EH (cell line): Measurements from ENCODE around the gene RASGRF2.
"Not testable (repeated sequence)": the region's sequence is repeated elsewhere in the genome, so short reads cannot be mapped to it uniquely, and the experiment has no call there.

Experiments used
- DNase-seq: peaks from one replicate; pipeline ENCODE4 v3.0.0-alpha.2; 2015; ENCODE audit warnings: low read depth

Gene RASGRF2

DNA sequence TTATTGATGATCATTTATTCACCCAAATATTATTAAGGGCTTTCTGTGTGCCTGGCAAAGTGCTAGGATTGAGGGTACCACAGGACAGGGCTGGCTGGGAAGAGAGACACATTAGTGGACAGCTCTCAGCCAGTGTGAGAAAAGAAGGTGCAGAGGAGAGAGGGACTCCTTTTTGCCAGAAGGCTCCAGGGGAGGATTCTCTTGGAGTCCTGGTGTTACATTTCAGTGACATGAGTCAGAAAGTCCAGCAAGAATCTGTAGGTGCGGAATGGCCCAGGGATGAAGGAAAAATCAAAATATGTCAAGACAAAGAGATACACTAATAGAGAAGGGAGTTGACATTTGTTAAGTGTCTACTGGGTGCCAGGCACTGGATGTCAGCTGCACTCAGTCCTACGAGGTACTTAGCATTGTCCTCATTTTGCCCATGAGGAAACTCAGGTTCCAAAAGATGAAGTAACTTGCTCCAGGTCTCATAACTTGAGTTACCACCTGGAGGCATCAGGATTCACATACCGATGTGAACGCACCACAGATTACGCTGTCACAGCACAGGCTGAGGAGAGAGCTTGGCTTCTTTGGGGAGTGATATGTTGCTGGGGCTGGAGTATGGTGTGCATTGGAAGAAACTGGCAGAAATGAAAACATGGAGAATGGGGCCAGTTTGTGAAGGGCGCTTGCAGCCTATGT is 60.5 kb downstream of the RASGRF2 start:
- DNase-seq = peak; percentile 1

DNA sequence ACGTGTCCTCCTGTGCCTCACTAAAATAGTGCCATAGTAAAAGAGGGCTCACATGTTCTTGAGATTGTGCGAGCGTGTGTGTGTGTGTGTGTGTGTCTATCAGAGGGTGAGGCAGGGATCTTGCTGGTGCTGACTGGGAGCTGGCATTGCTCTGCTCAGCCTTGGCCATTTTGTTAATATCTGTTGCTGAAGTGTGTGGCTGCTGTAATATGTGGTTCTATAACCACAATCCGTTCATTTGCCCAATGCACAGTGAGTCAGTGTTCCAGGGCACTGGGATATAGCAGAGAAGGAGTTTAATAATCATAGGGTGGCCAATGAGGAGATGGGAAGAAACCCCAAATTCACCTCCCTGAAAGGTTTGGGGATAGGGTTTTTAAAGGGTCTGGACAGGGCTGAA is 61.3 kb downstream of the RASGRF2 start:
- no peak for DNase-seq

DNA sequence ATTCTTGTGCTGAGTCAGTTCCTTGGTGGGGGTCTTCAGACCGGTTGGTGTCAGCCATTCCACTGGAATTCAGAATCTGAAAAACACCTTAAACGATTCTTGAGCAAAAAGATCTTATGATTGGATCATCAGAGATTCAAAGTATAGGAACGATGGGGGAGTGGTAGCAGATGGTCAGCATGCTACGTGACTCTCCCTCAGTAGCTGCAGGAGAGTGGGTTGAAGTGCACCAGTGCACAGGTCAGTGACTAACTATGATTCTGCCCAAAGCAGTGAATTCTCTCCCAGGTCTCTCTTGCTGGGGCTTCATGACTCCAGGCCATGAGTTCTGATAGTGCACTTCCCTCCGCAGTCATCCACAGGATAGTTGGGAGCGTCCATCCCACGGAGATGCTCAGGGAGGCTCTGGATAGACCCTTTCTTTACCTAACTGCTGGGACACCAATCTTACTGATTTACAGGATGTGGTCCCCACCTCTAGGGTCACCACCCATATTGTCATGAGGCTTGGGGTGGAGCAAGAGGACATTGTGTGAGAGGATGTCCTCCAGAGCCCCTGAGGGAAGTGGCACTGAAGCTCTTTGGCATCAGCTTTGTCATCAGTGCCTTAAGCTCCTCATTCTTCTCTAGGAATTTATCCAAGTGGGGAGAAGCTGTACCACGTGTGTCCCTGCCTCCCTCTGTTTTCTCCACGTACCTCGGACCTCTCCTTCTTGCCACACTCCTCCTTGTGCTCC is 62.0 kb downstream of the RASGRF2 start:
- no peak for DNase-seq

DNA sequence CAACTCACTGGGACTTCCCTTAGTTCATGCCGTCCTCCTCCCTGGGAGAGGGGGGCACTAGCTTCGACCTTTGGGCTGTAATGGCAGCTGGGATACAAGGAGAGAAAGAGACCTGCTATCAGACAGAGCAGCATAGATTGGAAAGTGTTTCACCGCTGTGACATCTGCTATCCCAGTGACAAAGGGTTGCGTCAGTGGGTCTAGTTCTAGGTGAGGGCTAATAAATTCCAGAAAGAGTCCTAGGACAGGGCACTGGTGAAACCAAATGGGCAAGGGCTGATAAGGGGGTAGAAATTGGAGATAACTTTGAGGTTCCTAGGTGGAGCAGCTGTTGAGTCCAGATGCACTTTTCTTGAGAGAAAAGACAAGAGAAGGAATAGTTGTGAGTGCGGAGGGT is 62.5 kb downstream of the RASGRF2 start:
- DNase-seq = no peak

DNA sequence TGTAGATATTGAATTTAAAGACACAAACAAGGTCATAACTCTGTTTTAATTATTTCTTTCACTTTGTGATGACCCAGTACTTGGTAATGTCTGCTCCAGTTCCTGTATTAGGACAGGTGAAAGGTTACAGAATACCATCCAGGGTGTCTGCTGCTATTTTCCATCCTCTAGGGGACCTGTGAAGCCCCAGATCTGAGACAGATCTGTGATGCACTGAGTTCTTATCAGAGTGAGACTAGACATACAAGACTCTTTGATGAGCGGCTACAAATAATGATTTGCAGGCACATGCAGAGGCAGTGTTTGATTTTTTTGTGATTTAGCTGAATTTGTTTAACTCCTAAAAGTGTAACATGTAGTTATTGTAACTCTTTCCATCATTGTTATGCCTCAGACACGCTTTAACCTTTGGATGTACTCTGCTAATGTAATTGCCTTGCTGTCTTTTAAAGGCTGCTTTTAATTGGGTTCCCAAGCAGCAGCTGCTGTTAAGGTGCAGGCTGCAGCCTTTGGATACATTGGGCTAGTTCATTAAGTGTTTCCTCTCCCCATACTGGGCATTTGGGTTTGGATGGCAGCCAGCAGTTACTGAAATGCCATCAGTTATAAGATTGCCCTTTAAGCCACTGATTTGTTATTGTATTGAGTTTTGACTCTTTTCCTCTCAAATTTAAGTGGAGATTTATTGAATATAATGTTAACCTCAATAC is 63.3 kb downstream of the RASGRF2 start:
- DNase-seq = no peak

DNA sequence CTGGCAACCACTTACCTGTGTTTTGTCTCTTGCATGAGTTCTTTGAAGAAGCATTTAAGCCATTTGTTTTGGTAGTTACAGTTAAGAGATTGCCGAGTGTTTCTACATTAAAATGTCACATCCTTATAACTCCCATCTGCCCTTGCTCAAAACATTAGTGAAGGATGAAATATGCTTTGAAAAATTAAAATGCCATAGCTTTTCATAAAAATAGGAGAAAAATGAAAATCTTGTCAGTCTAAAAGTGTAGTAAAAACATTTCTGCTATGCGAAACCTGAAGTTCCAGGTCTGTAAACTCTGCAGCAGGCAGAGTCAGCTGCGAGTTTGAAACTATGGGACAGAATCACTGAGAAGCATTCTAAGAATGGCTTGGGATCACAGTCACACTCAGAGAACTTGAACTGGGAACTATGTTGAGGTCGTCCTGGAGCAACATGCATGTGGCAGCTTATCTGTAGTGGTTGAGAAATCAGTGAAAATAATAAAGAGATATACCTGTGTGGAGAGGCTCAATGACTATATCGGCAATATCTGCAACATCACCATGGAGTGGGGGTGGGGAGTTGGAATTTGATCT is 67.4 kb downstream of the RASGRF2 start:
- no peak for DNase-seq

DNA sequence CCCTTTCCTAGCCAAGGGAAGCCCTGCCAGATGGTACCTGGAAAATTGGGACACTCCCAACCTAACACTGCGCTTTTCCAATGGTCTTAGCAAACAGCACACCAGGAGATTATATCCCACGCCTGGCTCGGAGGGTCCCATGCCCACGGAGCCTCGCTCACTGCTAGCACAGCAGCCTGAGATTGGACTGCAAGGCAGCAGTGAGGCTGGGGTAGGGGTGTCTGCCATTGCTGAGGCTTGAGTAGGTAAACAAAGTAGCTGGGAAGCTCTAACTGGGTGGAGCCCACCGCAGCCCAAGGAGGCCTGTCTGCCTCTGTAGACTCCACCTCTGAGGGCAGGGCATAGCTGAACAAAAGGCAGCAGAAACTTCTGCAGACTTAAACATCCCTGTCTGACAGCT is 68.7 kb downstream of the RASGRF2 start:
- DNase-seq = not testable (repeated sequence)

DNA sequence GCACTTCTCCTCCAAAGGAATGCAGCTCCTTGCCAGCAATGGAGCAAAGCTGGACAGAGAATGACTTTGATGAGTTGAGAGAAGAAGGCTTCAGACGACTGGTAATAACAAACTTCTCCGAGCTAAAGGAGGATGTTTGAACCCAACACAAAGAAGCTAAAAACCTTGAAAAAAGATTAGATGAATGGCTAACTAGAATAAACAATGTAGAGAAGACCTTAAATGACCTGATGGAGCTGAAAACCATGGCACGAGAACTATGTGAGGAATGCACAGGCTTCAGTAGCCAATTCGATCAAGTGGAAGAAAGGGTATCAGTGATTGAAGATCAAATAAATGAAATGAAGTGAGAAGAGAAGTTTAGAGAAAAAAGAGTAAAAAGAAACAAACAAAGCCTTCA is 69.6 kb downstream of the RASGRF2 start:
- DNase-seq = not testable (repeated sequence)

DNA sequence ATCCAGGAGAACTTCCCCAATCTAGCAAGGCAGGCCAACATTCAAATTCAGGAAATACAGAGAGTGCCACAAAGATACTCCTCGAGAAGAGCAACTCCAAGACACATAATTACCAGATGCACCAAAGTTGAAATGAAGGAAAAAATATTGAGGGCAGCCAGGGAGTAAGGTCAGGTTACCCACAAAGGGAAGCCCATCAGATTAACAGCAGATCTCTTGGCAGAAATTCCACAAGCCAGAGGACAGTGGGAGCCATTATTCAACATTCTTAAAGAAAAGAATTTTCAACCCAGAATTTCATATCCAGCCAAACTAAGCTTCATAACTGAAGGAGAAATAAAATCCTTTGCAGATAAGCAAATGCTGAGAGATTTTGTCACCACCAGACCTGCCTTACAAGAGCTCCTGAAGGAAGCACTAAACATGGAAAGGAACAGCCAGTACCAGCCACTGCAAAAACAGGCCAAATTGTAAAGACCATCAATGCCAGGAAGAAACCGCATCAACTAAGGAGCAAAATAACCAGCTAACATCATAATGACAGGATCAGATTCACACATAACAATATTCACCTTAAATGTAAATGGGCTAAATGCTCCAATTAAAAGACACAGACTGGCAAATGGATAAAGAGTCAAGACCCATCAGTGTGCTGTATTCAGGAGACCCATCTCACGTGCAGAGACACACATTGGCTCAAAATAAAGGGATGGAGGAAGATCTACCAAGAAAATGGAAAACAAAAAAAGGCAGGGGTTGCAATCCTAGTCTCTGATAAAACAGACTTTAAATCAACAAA is 70.3 kb downstream of the RASGRF2 start:
- DNase-seq = not testable (repeated sequence)

DNA sequence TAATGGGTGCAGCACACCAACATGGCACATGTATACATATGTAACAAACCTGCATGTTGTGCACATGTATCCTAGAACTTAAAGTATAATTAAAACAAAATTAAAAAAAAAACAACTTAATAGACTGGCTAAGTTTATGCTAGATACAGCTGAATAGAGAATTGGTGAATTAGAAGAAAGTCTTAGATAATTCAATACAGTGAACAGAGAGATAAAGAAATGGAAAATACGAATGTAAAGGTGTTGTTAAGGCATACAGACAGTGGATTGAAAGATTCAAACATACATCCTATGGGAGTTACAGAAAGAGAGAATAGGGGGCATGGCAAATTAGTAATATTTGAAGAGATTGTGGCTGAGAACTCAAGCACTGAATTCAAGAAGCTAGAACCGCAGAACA is 75.4 kb downstream of the RASGRF2 start:
- DNase-seq = no peak

DNA sequence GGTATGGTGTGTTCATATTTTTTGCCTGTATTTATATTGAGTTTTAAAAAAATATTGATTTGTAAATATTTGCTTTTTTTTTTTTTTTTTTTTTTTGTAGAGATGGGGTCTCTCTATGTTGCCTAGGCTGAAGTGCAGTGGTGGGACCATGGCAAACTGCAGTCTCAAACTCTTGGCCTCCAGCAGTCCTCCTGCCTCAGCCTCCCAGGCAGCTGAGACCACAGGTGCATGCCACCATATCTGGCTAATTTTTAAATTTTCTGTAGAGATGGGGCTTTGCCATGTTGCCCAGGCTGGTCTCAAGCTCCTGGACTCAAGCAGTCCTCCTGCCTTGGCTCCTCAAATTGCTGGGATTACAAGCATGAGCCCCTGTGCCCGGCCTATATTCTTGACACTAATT is 78.3 kb downstream of the RASGRF2 start:
- DNase-seq = no peak

DNA sequence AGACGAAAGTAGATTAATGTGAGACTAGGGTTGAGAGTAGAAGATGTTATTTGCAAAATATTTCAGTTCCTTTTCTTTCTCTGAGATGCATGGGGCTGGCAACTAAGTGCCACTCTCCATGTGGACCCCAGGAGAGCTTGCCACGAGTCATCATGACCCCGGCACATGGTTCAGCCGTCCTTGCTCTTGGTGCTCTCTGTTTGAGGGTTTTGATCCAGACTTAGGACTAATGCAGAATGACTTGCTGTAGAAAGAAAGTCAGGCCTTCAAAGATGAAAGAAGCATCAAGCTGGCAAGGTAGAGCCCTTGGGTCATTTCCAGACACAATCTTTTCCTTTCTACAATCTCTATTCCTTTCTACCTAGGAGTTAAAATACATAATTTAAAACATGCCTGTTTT is 84.7 kb downstream of the RASGRF2 start:
- DNase-seq = no peak

DNA sequence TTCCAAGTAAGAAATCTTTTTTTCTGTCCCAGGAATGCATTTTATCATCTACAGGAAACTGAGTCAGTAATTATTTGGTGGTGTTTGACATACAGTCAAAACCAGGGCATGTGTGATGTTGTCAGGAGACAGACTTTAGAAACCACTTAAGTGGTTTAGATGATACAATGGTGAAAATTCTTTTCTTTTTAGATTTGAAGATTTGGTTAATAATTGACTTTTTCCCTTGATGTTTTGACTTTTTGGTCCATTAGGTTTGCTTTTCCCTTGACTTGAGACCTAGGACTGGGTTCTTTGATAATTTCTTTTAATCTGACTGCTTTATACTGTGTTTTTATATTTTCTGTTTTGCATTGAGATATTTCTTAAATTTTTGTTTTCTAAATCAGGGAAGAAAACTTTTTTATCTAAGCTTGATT is 85.2 kb downstream of the RASGRF2 start:
- DNase-seq = no peak

DNA sequence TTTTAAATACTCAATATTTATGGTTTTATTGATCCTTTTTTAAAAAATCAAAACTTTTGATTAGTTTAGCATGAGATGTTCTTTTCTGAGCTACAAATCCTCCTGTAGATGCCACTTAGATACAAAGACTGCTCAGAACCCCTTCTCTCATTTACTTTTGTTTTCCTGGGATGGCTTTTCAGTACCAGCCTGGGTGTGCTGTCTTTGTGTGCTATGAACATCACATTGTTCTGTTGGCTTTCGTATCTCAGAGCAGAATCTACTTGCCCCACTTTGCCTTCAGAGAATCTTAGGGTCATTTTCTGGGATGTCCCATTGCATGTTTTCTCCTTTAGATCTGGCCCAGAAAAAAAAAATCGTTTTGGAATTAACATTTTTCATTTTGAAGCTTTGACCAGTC is 85.9 kb downstream of the RASGRF2 start:
- DNase-seq = no peak

DNA sequence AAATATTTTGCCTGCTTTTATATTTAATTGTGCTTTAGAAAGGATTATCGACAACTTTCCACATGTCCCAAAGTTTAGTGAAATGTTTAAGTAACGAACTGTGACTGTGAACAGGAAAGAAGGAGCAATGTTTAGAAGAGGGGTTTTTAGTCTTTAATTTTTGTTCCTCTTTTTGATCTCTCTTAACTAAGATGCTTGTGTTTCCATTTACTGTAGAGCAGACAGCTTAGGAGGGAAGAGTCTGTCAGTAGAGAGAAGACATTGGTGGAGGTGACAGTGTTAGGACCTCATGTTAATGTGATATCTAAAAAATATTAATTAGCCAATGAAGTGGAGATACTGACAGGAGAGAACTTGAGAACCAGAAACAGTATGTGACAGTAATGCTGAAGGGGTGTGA is 92.2 kb downstream of the RASGRF2 start:
- DNase-seq = no peak

DNA sequence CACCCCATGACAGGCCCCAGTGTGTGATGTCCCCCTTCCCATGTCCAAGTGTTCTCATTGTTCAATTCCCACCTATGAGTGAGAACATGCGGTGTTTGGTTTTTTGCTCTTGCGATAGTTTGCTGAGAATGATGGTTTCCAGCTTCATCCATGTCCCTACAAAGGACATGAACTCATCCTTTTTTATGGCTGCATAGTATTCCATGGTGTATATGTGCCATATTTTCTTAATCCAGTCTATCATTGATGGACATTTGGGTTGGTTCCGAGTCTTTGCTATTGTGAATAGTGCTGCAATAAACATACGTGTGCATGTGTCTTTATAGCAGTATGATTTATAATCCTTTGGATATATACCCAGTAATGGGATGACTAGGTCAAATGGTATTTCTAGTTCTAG is 93.1 kb downstream of the RASGRF2 start:
- not testable (repeated sequence) for DNase-seq

DNA sequence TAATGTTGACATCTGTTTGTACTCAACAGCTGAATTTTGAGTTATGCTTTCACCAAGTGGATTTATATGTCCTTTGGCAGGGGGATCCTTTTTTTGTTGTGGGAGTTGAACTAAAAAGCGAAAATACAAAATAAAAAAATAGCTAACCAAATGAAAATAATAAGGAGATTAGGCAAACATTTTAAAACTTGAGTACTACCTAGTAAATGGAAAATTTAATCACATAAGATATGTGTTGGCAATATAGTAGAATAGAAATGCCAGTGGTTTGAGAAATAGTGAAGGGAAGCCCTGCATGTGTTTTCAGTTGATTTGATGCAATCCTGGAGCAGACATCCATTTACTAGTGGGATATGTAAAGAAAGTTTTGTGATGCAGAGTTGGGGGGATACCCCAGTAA is 98.0 kb downstream of the RASGRF2 start:
- no peak for DNase-seq

DNA sequence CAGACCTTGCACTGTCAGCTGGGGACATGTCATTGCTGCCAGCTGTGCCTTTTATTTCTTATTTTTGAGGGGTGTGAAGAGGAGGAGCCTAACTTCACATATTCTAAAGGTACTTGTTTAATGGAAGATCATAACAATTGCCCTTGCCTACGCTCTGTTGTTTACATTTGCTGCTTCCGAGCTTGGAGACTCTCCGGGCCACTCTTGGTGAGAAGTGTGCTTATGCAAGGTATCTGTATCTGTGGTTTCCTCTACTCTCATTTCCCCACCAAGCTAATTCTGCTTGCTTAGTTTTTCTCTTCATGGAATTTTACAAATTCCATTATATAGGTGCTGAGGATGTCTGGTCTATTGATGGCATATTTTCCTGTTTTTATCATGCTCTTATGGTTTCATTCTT is 105.3 kb downstream of the RASGRF2 start:
- DNase-seq = no peak

DNA sequence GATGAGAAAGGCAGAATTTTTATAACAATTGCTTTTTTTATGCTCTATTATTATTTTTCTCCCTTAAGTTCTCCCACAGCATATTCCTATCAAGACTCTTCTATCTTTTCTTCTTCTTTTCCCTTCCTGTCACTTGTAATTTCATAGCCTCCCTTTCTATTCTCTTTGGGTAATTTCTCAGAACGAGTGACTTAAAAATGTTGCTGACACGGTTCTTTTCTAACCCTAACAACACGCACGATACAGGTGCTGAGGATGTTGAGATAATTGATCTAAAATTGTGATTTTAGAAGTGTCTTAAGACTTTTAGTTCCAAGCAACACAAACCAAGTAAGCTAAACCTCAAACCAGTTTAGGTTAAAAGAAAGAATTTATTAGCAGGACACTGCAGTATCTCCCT is 105.9 kb downstream of the RASGRF2 start:
- no peak for DNase-seq

DNA sequence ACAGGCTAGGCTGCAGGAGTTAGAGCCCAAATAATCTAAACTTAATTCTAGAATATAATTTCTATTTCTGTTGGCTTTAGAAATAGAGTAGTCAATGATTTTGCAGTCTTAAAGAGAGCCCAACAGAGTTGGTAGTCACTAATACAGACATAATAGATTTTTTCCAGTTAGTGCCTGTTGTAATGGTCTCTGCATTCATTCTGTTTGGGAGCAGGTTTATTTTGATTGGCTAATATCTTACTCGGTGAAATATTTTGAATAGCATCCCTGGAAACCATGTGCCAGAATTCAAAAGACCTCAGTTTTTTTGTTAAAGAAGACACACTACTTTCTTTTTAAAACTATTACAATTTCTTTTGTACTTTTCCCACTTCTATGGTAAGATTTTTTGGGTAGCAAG is 107.2 kb downstream of the RASGRF2 start:
- no peak for DNase-seq

DNA sequence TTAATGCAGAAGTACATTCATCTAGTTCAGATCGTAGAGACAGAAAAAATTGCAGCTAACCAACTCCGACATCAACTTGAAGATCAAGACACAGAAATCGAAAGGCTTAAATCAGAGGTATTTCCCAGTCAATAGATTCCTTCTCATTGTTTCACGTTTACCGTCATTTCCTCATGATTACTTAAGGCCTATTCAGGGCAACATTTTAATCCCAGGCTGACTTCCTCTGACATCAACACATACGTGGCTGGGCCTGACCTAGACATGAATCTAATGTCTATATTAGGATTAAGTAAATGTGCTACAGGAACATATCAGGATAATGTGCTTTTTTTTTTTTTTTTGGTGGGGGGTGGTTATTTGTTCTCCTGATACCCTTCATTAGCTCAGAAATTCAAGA is 107.9 kb downstream of the RASGRF2 start:
- no peak for DNase-seq

DNA sequence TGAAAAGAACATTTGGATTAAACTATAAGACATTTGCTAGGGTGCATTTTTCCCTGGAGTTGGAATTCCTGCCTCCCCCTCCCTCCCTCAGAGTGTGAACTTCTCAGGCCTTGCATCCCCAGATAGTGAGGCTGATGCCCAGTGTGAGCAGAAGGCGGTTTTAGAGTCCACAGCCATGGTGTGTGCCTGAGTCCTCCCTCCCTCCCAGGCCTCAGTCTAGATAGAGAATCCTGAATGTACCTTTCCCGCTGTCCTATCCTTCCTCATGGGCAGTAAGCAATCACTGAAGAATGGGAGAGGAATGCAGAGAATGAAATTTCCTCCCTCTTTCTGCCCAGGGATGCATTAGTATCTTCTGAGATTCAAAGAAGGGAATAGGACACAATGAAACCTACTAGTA is 108.5 kb downstream of the RASGRF2 start:
- DNase-seq = no peak
